PC-9 (cell line): Measurements from ENCODE around the gene ABR. TPM values are rescaled to one million over a fixed set of nuclear protein-coding genes. Genes with fewer than 3 reads are reported as not detected.
"Not testable (repeated sequence)": the region's sequence is repeated elsewhere in the genome, so short reads cannot be mapped to it uniquely, and the experiment has no call there.

ENCODE experiments used
- BruUV-seq: library from RNA; stranded (reverse); fragments of 400-500 nt; replicated peaks from 2 replicates; lab custom pipeline; 2021; lab: Mats Ljungman, UMichigan
- CTCF ChIA-PET: fragments of 300-600 bp; sonication (Branson Sonifier 250); formaldehyde crosslinking; loops from one replicate; lab custom pipeline; 2022; ENCODE audit warnings: antibody characterized with exemption; lab: Charles Lee
- POLR2A ChIA-PET: fragments of 300-600 bp; sonication (Branson Sonifier 250); formaldehyde crosslinking; loops from one replicate; lab custom pipeline; 2022; ENCODE audit warnings: antibody characterized with exemption; ENCODE audit not compliant: unreplicated experiment; lab: Charles Lee
- DNase-seq, 2 experiments: peaks; one replicate each; pipeline versions ENCODE4 v3.0.0 to v3.0.0-alpha.2; 2015 to 2022; ENCODE audit warnings: mixed read lengths in 1 of 2
- H2AFZ ChIP-seq: fragments of 200-600 bp; sonication (generic); 2 replicates; pipeline ENCODE4 v1.8.1; 2017; ENCODE audit warnings: antibody characterized with exemption
- H3F3A ChIP-seq: fragments of 200-600 bp; sonication (generic); 2 replicates; pipeline ENCODE4 v1.8.1; 2017; ENCODE audit warnings: antibody characterized with exemption, mild to moderate bottlenecking, low read depth; ENCODE audit not compliant: insufficient read depth
- H3K27ac ChIP-seq: fragments of 200-600 bp; sonication (generic); 2 replicates; pipeline ENCODE4 v1.6.1; 2016; ENCODE audit warnings: mixed run types
- H3K27me3 ChIP-seq: fragments of 200-600 bp; sonication (generic); 2 replicates; pipeline ENCODE4 v1.6.1; 2016; ENCODE audit warnings: low read depth, mixed run types; ENCODE audit not compliant: insufficient read depth
- H3K36me3 ChIP-seq: fragments of 200-600 bp; sonication (generic); 2 replicates; pipeline ENCODE4 v1.6.1; 2016; ENCODE audit warnings: low read depth, mixed run types
- H3K4me1 ChIP-seq: fragments of 200-600 bp; sonication (generic); replicated peaks from 2 replicates; pipeline ENCODE4 v1.6.1; 2016; ENCODE audit warnings: mixed run types; ENCODE audit not compliant: insufficient read depth
- H3K4me2 ChIP-seq: fragments of 200-600 bp; sonication (generic); 2 replicates; pipeline ENCODE4 v1.6.1; 2017; ENCODE audit warnings: mixed run types
- H3K4me3 ChIP-seq: fragments of 200-600 bp; sonication (generic); 2 replicates; pipeline ENCODE4 v1.6.1; 2016; ENCODE audit warnings: mixed run types
- H3K79me2 ChIP-seq: fragments of 200-600 bp; sonication (generic); 2 replicates; pipeline ENCODE4 v1.6.1; 2017; ENCODE audit warnings: low read depth, mixed run types
- H3K9me2 ChIP-seq: fragments of 200-600 bp; sonication (generic); 2 replicates; pipeline ENCODE4 v1.8.1; 2017; ENCODE audit warnings: mild to moderate bottlenecking; ENCODE audit not compliant: insufficient read depth
- H3K9me3 ChIP-seq: fragments of 200-600 bp; sonication (generic); 2 replicates; pipeline ENCODE4 v1.8.1; 2016; ENCODE audit warnings: low read depth; ENCODE audit not compliant: insufficient read depth
- H4K20me1 ChIP-seq: fragments of 200-600 bp; sonication (generic); 2 replicates; pipeline ENCODE4 v1.8.1; 2017; ENCODE audit not compliant: insufficient read depth
- CTCF ChIP-seq: fragments of 200-600 bp; sonication (generic); conservative IDR thresholded peaks from 2 replicates; pipeline ENCODE4 v1.6.1; 2017; ENCODE audit warnings: mixed run types, antibody characterized with exemption, mild to moderate bottlenecking, moderate library complexity
- EZH2 ChIP-seq: fragments of 200-600 bp; sonication (generic); IDR thresholded peaks from 2 replicates; pipeline ENCODE4 v1.8.0; 2017; ENCODE audit warnings: antibody characterized with exemption, low read depth
- intact Hi-C: fragments of 100-400 bp; cut with micrococcal nuclease; formaldehyde crosslinking; loops from one replicate; pipeline ENCODE4 v1.10.0; 2022; ENCODE audit not compliant: unreplicated experiment
- total RNA-seq: library from RNA; stranded (reverse); gene quantifications from 2 replicates; pipeline ENCODE4 v1.2.3, GENCODE V29; 2021

The ABR gene
- total RNA-seq, 1 experiment from 2014 or later = 76.0 TPM

- POLR2A ChIA-PET = no interaction called here
- BruUV-seq = no TSS peak
- H3K27ac ChIP-seq = no peak overlapping the region
These were observed 57.0 kb downstream of the ABR start for GRCh38 chr17:1122533-1123392.

GRCh38 chr17:1121442-1121817 lies 58.4 kb downstream of the ABR start:
- POLR2A ChIA-PET, H3K27ac ChIP-seq, H3K27me3 ChIP-seq, H3K4me2 ChIP-seq, H2AFZ ChIP-seq, H3F3A ChIP-seq, H3K4me3 ChIP-seq, H4K20me1 ChIP-seq, H3K9me2 ChIP-seq, H3K79me2 ChIP-seq, BruUV-seq, H3K9me3 ChIP-seq, H3K36me3 ChIP-seq, DNase-seq: not testable (repeated sequence)
- peaks cover 11% of the 10 kb centered on the region; the same call in 1 of the 2 replicates for H3K4me1 ChIP-seq
- intact Hi-C loops = loop anchor here (5.0 kb wide), 1 partner anchor 136 kb away; no protein-coding TSS in a partner anchor
- CTCF ChIA-PET = interaction anchor here (0.6 to 1.9 kb wide), 3 partner anchors 26 to 131 kb away, joined by 3 to 17 read pairs (median 3); no protein-coding TSS in a partner anchor

More at GRCh38 chr17:1122533-1123392, 57.0 kb downstream of the ABR start:
- H2AFZ ChIP-seq = no peak overlapping the region; the same call in 1 of the 2 replicates
- 0 out of 2 replicates have a peak, but pooled peaks cover 10% of the 10 kb centered on the region for H3K4me1 ChIP-seq
- no peaks in the 10 kb centered on the region; the same call in 1 of the 2 replicates for H3F3A ChIP-seq
- peak overlapping the region; percentile 30 for H3K4me2 ChIP-seq
- H3K9me3 ChIP-seq = no peaks in the 10 kb centered on the region
- H4K20me1 ChIP-seq = no peaks in the 10 kb centered on the region
- no peaks in the 10 kb centered on the region for H3K27me3 ChIP-seq
- TF ChIP-seq CTCF (peak; percentile 96), EZH2 (no peak)
- CTCF ChIA-PET = interaction anchor here (0.5 to 1.9 kb wide), 13 partner anchors 12 to 970 kb away, joined by 3 to 17 read pairs (median 6); no protein-coding TSS in a partner anchor
- intact Hi-C loops = loop anchor here (1.0 to 5.0 kb wide), 3 partner anchors 64 to 135 kb away; no protein-coding TSS in a partner anchor
- no peaks in the 10 kb centered on the region for H3K36me3 ChIP-seq
- H3K79me2 ChIP-seq = no peaks in the 10 kb centered on the region
- no peak overlapping the region for H3K4me3 ChIP-seq
- peak; percentile 46 to 87 for DNase-seq
- no peaks in the 10 kb centered on the region for H3K9me2 ChIP-seq

GRCh38 chr17:1120596-1121441 lies 59.0 kb downstream of the ABR start:
- H3F3A ChIP-seq = peaks cover 4% of the 10 kb centered on the region; the same call in 1 of the 2 replicates
- H3K9me2 ChIP-seq = no peaks in the 10 kb centered on the region
- ChIA-PET POLR2A (no interaction called here), CTCF (interaction anchor here (1.4 kb wide), 1 partner anchor 27 kb away, joined by 3 read pairs; no protein-coding TSS in a partner anchor)
- peaks cover 17% of the 10 kb centered on the region for H3K4me1 ChIP-seq
- no peak overlapping the region for H3K4me3 ChIP-seq
- intact Hi-C loops = loop anchor here (5.0 kb wide), 1 partner anchor 136 kb away; no protein-coding TSS in a partner anchor
- DNase-seq = no peak
- no peak overlapping the region for H3K4me2 ChIP-seq
- H4K20me1 ChIP-seq = no peaks in the 10 kb centered on the region
- no TSS peak for BruUV-seq
- no peaks in the 10 kb centered on the region for H3K27me3 ChIP-seq
- H3K36me3 ChIP-seq = no peaks in the 10 kb centered on the region
- H3K9me3 ChIP-seq = no peaks in the 10 kb centered on the region
- no peak overlapping the region for H3K27ac ChIP-seq
- TF ChIP-seq CTCF = no peak
- no peak for TF ChIP-seq EZH2
- no peaks in the 10 kb centered on the region for H3K79me2 ChIP-seq
- no peak overlapping the region for H2AFZ ChIP-seq
